ENCODE results near the gene TNNT3. TPM values are rescaled to one million over a fixed set of nuclear protein-coding genes. Genes with fewer than 3 reads are reported as not detected.
A peak's percentile ranks its signal among the peaks of the same experiment; 100 is the strongest.
"Not testable (repeated sequence)": the region's sequence is repeated elsewhere in the genome, so short reads cannot be mapped to it uniquely, and the experiment has no call there.

The TNNT3 gene
- 1 to 10 TPM; 6.6 to 9.7 TPM for total RNA-seq

DNA sequence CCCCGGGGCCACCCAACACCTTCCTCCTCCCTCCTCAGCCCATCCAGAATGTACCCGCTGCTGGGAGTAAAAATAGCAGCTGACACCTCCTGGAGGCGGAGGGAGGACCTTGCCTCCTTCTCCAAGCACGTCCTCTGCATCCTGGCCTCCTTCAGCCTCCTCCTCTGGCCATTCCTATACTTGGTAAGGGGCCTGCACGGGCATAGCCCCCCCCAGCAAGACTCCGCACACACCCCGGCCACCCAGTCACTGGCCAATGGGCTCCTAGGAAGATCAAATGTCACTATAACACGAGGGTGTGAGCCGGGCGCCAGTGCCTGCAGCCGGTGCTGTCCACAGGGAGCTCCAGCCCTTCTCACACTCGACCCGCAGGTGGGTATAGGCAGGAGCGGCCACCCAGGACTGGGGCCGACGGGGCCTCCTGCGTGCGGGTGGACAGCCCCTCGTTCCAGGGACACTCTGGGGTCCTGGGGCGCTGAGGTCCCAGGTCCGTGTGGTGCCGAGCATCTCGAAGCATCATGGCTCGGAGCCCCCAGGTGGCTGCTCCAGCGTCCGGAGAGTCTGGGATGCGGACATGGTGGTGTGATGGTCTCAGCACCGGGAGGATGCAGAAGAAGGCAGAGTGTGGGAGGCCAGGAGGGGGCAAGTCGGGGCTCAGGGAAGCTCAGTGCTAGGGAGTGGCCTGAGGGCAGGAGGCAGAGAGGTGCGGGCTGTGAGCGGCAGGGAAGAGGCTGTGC is at the start of gene TNNT3:
Gene TNNT3, plus strand, starts transcription at position 313 of the 737 bp plus-strand sequence. CDS start 3,172 bp downstream, outside the sequence.
- Mint-ChIP-seq H3K4me1 (peaks cover 12% of the 10 kb centered on the region), H3K27me3 (peaks cover 5% of the 10 kb centered on the region), H3K9me3 (peaks cover 8% of the 10 kb centered on the region), H3K27ac (no peak within 1 kb of the TSS), H3K4me3 (no peak within 1 kb of the TSS), H3K36me3 (ENCODE audit: low read depth) (peaks cover 2% of the 10 kb centered on the region)
- ChIA-PET CTCF (interaction anchor here (1.4 kb wide), 1 partner anchor 37 kb away, joined by 5 read pairs; no protein-coding TSS in a partner anchor), POLR2A (interaction anchor here (0.8 to 4.1 kb wide), 3 partner anchors 29 to 66 kb away, joined by 3 to 36 read pairs (median 3); partner anchors contain the start of gene PRR33)
- DNase-seq = no peak

GRCh38 chr11:1870326-1870696 is 49.2 kb upstream of the TNNT3 start:
- H3K36me3 Mint-ChIP-seq (ENCODE audit: low read depth) = peaks cover 22% of the 10 kb centered on the region
- peaks cover 47% of the 10 kb centered on the region for H3K4me1 Mint-ChIP-seq
- DNase-seq = no peak
- no peak overlapping the region for H3K4me3 Mint-ChIP-seq
- POLR2A ChIA-PET = interaction anchor here (1.1 to 2.1 kb wide), 3 partner anchors 17 to 28 kb away, joined by 3 to 9 read pairs (median 3); partner anchors contain the start of gene LSP1
- CTCF ChIA-PET = interaction anchor here (0.7 to 2.8 kb wide), 4 partner anchors 12 to 176 kb away, joined by 3 to 15 read pairs (median 4); no protein-coding TSS in a partner anchor
- no peak overlapping the region for H3K27ac Mint-ChIP-seq
- no peaks in the 10 kb centered on the region for H3K27me3 Mint-ChIP-seq
- no peaks in the 10 kb centered on the region for H3K9me3 Mint-ChIP-seq

DNA sequence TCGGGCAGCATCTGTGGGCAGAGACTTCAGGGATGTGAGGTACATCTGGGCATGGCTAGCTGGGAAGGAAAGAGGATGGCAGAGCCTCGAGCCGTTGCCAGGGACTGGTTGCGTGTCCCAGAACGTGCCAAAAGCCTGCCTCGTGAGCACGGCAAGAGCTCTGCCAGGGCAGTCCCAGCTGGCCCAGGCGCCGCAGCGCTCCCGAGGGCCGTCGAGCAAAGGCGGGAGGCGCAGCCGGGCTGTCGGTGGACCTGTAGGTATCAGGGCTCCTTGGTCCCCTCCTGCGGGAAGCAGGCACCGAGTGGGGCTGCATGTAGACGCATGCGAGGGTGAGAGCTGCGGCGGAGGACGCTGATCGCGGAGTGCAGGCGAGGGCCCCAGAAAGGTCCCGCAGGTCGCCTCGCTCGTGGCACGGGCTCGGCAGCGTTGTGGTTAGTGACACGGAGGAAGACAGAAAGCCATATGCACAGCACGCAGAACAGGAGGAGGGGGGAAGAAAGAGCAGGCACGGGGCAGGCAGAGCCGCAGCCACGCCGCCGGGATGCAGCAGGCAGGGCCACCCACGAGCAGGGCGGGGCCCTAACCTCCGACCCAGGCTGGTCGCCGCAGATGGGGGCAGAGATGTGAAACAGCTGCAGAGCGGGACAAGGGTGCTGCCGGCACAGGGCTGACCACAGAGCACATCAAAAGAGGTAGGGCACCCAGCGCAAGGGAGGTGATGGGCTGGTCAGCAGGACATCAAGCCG is 48.6 kb upstream of the TNNT3 start:
- no peak overlapping the region for H3K27ac Mint-ChIP-seq
- POLR2A ChIA-PET = interaction anchor here (1.0 to 2.1 kb wide), 4 partner anchors 18 to 28 kb away, joined by 3 to 9 read pairs (median 3); partner anchors contain the start of gene LSP1

DNA sequence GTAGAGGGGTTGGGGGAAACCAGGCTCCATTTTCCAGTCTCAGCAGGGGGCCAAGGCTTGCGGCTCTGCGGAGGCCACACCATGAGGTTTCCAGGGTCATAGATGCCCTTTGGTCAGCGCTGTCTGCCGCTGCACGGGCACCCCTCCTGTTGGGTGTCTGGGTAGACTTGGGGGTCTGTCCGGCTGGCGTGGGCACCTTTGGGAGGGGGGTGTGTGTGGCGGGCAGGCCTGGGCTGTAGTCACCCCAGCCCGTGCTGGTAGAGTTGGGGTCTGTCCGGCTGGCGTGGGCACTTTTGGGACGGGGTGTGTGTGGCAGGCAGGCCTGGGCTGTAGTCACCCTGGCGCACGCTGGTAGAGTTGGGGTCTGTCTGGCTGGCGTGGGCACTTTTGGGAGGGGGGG is 48.0 kb upstream of the TNNT3 start:
- no peaks in the 10 kb centered on the region for H3K9me3 Mint-ChIP-seq
- no peak overlapping the region for H3K27ac Mint-ChIP-seq
- no peak overlapping the region for H3K4me3 Mint-ChIP-seq
- DNase-seq = no peak
- H3K4me1 Mint-ChIP-seq = peaks cover 46% of the 10 kb centered on the region
- POLR2A ChIA-PET = interaction anchor here (1.0 to 1.6 kb wide), 2 partner anchors 18 to 21 kb away, joined by 3 read pairs; no protein-coding TSS in a partner anchor
- H3K36me3 Mint-ChIP-seq (ENCODE audit: low read depth) = peaks cover 14% of the 10 kb centered on the region
- CTCF ChIA-PET = interaction anchor here (1.4 to 2.8 kb wide), 2 partner anchors 11 to 18 kb away, joined by 6 to 15 read pairs; no protein-coding TSS in a partner anchor
- no peaks in the 10 kb centered on the region for H3K27me3 Mint-ChIP-seq

More for the DNA sequence above, 48.6 kb upstream of the TNNT3 start:
- Mint-ChIP-seq H3K36me3 (ENCODE audit: low read depth) (peaks cover 18% of the 10 kb centered on the region), H3K4me3 (no peak overlapping the region), H3K9me3 (no peaks in the 10 kb centered on the region), H3K4me1 (peaks cover 46% of the 10 kb centered on the region), H3K27me3 (no peaks in the 10 kb centered on the region)
- DNase-seq = peak; percentile 61
- CTCF ChIA-PET = interaction anchor here (0.7 to 2.8 kb wide), 3 partner anchors 12 to 38 kb away, joined by 3 to 15 read pairs (median 6); no protein-coding TSS in a partner anchor

DNA sequence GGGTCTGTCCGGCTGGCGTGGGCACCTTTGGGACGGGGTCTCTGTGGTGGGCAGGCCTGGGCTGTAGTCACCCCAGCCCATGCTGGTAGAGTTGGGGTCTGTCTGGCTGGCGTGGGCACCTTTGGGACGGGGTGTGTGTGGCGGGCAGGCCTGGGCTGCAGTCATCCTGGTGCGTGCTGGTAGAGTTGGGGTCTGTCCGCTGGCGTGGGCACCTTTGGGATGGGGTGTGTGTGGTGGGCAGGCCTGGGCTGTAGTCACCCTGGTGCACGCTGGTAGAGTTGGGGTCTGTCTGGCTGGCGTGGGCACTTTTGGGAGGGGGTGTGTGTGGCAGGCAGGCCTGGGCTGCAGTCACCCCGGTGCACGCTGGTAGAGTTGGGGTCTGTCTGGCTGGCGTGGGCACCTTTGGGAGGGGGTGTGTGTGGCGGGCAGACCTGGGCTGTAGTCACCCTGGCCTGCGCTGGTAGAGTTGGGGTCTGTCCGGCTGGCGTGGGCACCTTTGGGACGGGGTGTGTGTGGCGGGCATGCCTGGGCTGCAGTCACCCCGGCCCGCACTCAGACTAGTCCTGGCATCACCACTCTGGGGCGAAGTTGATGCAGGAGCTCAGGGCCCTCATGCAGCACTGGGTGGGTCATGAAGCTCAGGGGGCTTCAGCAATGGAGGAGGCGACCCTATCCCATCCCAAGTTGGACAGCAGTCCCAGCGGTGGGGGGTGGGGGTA is 47.1 kb upstream of the TNNT3 start:
- no peaks in the 10 kb centered on the region for H3K27me3 Mint-ChIP-seq
- H3K27ac Mint-ChIP-seq = no peak overlapping the region
- H3K4me1 Mint-ChIP-seq = peaks cover 46% of the 10 kb centered on the region
- no peak overlapping the region for H3K4me3 Mint-ChIP-seq
- POLR2A ChIA-PET = no interaction called here
- H3K9me3 Mint-ChIP-seq = no peaks in the 10 kb centered on the region
- H3K36me3 Mint-ChIP-seq (ENCODE audit: low read depth) = peaks cover 12% of the 10 kb centered on the region
- CTCF ChIA-PET = no interaction called here
- DNase-seq = no peak

GRCh38 chr11:1873048-1873812 is 46.3 kb upstream of the TNNT3 start:
- Mint-ChIP-seq H3K27me3 (no peaks in the 10 kb centered on the region), H3K4me1 (peaks cover 45% of the 10 kb centered on the region), H3K36me3 (ENCODE audit: low read depth) (peaks cover 12% of the 10 kb centered on the region), H3K27ac (no peak overlapping the region), H3K4me3 (no peak overlapping the region), H3K9me3 (no peaks in the 10 kb centered on the region)
- DNase-seq = no peak
- POLR2A ChIA-PET = no interaction called here
- CTCF ChIA-PET = no interaction called here

- POLR2A ChIA-PET, H3K27me3 Mint-ChIP-seq, H3K9me3 Mint-ChIP-seq, H3K4me3 Mint-ChIP-seq, H3K27ac Mint-ChIP-seq, CTCF ChIA-PET, DNase-seq: not testable (repeated sequence)
- Mint-ChIP-seq H3K36me3 (ENCODE audit: low read depth) (peaks cover 12% of the 10 kb centered on the region), H3K4me1 (peaks cover 44% of the 10 kb centered on the region)
These were observed 45.7 kb upstream of the TNNT3 start for GRCh38 chr11:1873813-1874150.

- POLR2A ChIA-PET; H3K36me3 Mint-ChIP-seq (ENCODE audit: low read depth); H3K9me3 Mint-ChIP-seq; H3K4me3 Mint-ChIP-seq; CTCF ChIA-PET; DNase-seq; H3K27me3 Mint-ChIP-seq; H3K27ac Mint-ChIP-seq: not testable (repeated sequence)
- peaks cover 36% of the 10 kb centered on the region for H3K4me1 Mint-ChIP-seq
These were observed 44.9 kb upstream of the TNNT3 start for GRCh38 chr11:1874441-1875092.

DNA sequence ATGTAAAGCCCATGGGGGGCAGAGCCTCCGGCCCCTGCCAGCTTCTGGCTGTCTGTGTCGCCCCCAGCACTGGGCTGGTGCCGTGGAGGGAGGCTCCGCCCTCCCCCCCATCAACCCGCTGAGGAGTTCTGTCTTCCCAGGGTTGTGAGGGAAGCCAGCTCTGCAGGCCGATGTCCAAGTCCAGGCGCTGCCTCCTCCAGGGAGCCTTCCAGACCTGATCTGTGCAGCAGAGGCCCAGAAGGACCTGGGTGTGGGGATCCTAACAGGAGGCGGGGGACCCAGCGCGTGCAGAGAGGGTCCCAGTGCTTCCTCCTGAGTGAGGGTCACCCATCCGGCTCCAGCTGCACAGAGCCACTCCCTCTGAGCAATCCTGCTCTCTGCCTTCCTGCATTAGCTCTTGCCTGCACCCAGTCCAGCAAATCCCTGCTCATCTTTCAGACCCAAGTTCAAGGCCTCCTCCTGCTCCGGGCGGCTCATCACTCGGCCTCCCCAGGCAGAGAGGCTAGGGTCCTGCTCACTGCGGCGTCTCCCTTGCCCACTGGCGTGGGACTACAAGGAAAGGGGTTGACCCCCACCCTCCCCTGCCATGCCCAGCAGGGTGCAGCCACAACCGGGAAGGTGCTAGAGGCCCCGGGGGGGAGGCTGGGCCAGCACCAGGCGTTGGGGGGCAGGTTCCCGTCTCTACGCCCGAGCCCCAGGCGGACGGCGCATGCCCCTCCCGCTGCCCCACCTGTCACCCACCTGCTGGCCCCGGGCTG is 44.2 kb upstream of the TNNT3 start:
- CTCF ChIA-PET = interaction anchor here (1.0 to 1.8 kb wide), 6 partner anchors 8 to 42 kb away, joined by 3 to 5 read pairs (median 4); no protein-coding TSS in a partner anchor
- Mint-ChIP-seq H3K9me3 (no peaks in the 10 kb centered on the region), H3K27me3 (no peaks in the 10 kb centered on the region), H3K4me3 (no peak overlapping the region), H3K36me3 (ENCODE audit: low read depth) (peaks cover 4% of the 10 kb centered on the region), H3K4me1 (peaks cover 30% of the 10 kb centered on the region), H3K27ac (no peak overlapping the region)
- DNase-seq = no peak
- POLR2A ChIA-PET = no interaction called here

DNA sequence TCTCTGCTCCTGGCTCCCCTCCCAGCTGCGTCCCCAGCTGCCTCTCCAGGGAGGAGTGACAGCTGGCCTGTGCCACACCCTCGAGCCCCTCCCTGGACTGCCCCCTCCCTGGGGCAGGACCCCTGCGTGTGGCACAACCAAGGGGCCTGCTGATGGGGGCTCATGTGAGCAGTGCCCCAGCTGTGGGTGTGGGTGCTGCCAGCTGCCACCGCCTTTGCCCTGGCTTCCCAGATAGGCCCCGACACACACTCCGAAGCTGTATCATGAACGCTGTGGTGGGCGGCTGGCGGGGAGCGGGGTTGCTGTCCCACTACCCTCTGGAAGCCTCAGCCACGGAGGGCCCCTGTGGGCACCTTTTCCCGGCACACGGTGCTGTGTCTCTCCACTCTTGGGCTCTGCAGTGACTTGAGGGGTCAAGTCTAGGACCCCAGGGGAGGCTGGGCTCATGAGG is 43.6 kb upstream of the TNNT3 start:
- not testable (repeated sequence) for H3K36me3 Mint-ChIP-seq (ENCODE audit: low read depth); H3K27ac Mint-ChIP-seq; H3K27me3 Mint-ChIP-seq; H3K4me3 Mint-ChIP-seq; DNase-seq; H3K9me3 Mint-ChIP-seq
- peaks cover 26% of the 10 kb centered on the region for H3K4me1 Mint-ChIP-seq
- ChIA-PET CTCF (interaction anchor here (1.0 to 1.8 kb wide), 6 partner anchors 8 to 43 kb away, joined by 3 to 5 read pairs (median 4); no protein-coding TSS in a partner anchor), POLR2A (interaction anchor here (1.5 kb wide), 1 partner anchor 22 kb away, joined by 6 read pairs; no protein-coding TSS in a partner anchor)

- Mint-ChIP-seq H3K9me3 (no peaks in the 10 kb centered on the region), H3K4me3 (no peak overlapping the region), H3K27me3 (no peaks in the 10 kb centered on the region), H3K27ac (no peak overlapping the region), H3K4me1 (peaks cover 22% of the 10 kb centered on the region), H3K36me3 (ENCODE audit: low read depth) (no peaks in the 10 kb centered on the region)
- ChIA-PET CTCF (interaction anchor here (1.0 to 1.8 kb wide), 6 partner anchors 9 to 43 kb away, joined by 3 to 5 read pairs (median 4); no protein-coding TSS in a partner anchor), POLR2A (interaction anchor here (1.1 to 1.5 kb wide), 2 partner anchors 13 to 23 kb away, joined by 3 to 6 read pairs; no protein-coding TSS in a partner anchor)
- no peak for DNase-seq
These were observed 43.0 kb upstream of the TNNT3 start for GRCh38 chr11:1876361-1877063.
